ENCODE results near the gene PHYKPL. TPM values are rescaled to one million over a fixed set of nuclear protein-coding genes. Genes with fewer than 3 reads are reported as not detected.

The PHYKPL gene
- total RNA-seq, 1 donor from 2014 or later, result 20.5 TPM

GRCh38 chr5:178278358-178279023, 45.9 kb upstream of the PHYKPL start:
- H4K20me1 ChIP-seq (ENCODE audit: low read depth), result no peaks in the 10 kb centered on the region
- no peaks in the 10 kb centered on the region for H3K36me3 Mint-ChIP-seq
- no peak overlapping the region for H3K4me3 Mint-ChIP-seq
- H2AFZ ChIP-seq (replicated peaks), result no peak overlapping the region
- no peaks in the 10 kb centered on the region for H3K36me3 ChIP-seq
- no peak overlapping the region for H3K4me2 ChIP-seq
- no peak overlapping the region for H3K27ac Mint-ChIP-seq
- peaks cover 5% of the 10 kb centered on the region for H3K27me3 Mint-ChIP-seq (ENCODE audit: insufficient read depth, low read depth)
- no peaks in the 10 kb centered on the region for H3K9me3 ChIP-seq (ENCODE audit: low read depth)
- no peaks in the 10 kb centered on the region for H3K79me2 ChIP-seq (ENCODE audit: low read depth)
- H3F3A ChIP-seq (ENCODE audit: low read depth), result no peaks in the 10 kb centered on the region
- no peaks in the 10 kb centered on the region for H3K4me1 ChIP-seq
- H3K4me3 ChIP-seq, result no peak overlapping the region
- peaks cover 24% of the 10 kb centered on the region for H3K27me3 ChIP-seq
- no peak overlapping the region for H3K9ac ChIP-seq
- H3K4me1 Mint-ChIP-seq, result peaks cover 19% of the 10 kb centered on the region
- peaks cover 13% of the 10 kb centered on the region for H3K9me3 Mint-ChIP-seq
- TF ChIP-seq EZH2phosphoT487 (IDR thresholded peaks at IDR 0.05), result no peak
- no peak for TF ChIP-seq EZH2 (IDR thresholded peaks at IDR 0.05)
- no peak for TF ChIP-seq CTCF (IDR thresholded peaks at IDR 0.05)
- H3K27ac ChIP-seq, result no peak overlapping the region
- DNase-seq (ENCODE audit: low spot score), result no peak

GRCh38 chr5:178277866-178278265, 45.3 kb upstream of the PHYKPL start:
- no peak for TF ChIP-seq EZH2phosphoT487 (IDR thresholded peaks at IDR 0.05)
- H3K4me3 Mint-ChIP-seq, result peak overlapping the region; percentile 6
- peak overlapping the region; percentile 48 for H3K27ac Mint-ChIP-seq

GRCh38 chr5:178277346-178277745, 44.7 kb upstream of the PHYKPL start:
- H3K9me3 Mint-ChIP-seq, result peaks cover 9% of the 10 kb centered on the region
- H3K36me3 ChIP-seq, result no peaks in the 10 kb centered on the region
- no peak for TF ChIP-seq CTCF (IDR thresholded peaks at IDR 0.05)
- no peak for TF ChIP-seq EZH2 (IDR thresholded peaks at IDR 0.05)
- TF ChIP-seq EZH2phosphoT487 (IDR thresholded peaks at IDR 0.05), result no peak
- peaks cover 24% of the 10 kb centered on the region for H3K27me3 ChIP-seq
- H3K4me1 ChIP-seq, result no peaks in the 10 kb centered on the region
- H3K36me3 Mint-ChIP-seq, result no peaks in the 10 kb centered on the region
- H3K9ac ChIP-seq, result no peak overlapping the region
- no peak overlapping the region for H3K4me3 Mint-ChIP-seq
- H3K79me2 ChIP-seq (ENCODE audit: low read depth), result no peaks in the 10 kb centered on the region
- no peak overlapping the region for H3K4me2 ChIP-seq
- no peaks in the 10 kb centered on the region for H3K9me3 ChIP-seq (ENCODE audit: low read depth)
- H3K27ac Mint-ChIP-seq, result no peak overlapping the region
- no peak overlapping the region for H2AFZ ChIP-seq (replicated peaks)
- no peak for DNase-seq (ENCODE audit: low spot score)
- no peak overlapping the region for H3K27ac ChIP-seq
- no peak overlapping the region for H3K4me3 ChIP-seq
- peaks cover 19% of the 10 kb centered on the region for H3K4me1 Mint-ChIP-seq
- no peaks in the 10 kb centered on the region for H3F3A ChIP-seq (ENCODE audit: low read depth)
- peaks cover 5% of the 10 kb centered on the region for H3K27me3 Mint-ChIP-seq (ENCODE audit: insufficient read depth, low read depth)
- H4K20me1 ChIP-seq (ENCODE audit: low read depth), result no peaks in the 10 kb centered on the region

More at GRCh38 chr5:178277866-178278265, 45.3 kb upstream of the PHYKPL start:
- no peaks in the 10 kb centered on the region for H3F3A ChIP-seq (ENCODE audit: low read depth)
- no peak for DNase-seq (ENCODE audit: low spot score)
- H3K79me2 ChIP-seq (ENCODE audit: low read depth), result no peaks in the 10 kb centered on the region
- no peak overlapping the region for H3K27ac ChIP-seq
- Mint-ChIP-seq H3K4me1 (peaks cover 19% of the 10 kb centered on the region), H3K36me3 (no peaks in the 10 kb centered on the region), H3K9me3 (peaks cover 9% of the 10 kb centered on the region), H3K27me3 (ENCODE audit: insufficient read depth, low read depth) (peaks cover 5% of the 10 kb centered on the region)
- peaks cover 24% of the 10 kb centered on the region for H3K27me3 ChIP-seq
- no peak overlapping the region for H2AFZ ChIP-seq (replicated peaks)
- no peak overlapping the region for H3K4me2 ChIP-seq
- H3K36me3 ChIP-seq, result no peaks in the 10 kb centered on the region
- no peaks in the 10 kb centered on the region for H3K4me1 ChIP-seq
- no peak overlapping the region for H3K4me3 ChIP-seq
- no peaks in the 10 kb centered on the region for H4K20me1 ChIP-seq (ENCODE audit: low read depth)
- no peaks in the 10 kb centered on the region for H3K9me3 ChIP-seq (ENCODE audit: low read depth)
- H3K9ac ChIP-seq, result no peak overlapping the region

DNA sequence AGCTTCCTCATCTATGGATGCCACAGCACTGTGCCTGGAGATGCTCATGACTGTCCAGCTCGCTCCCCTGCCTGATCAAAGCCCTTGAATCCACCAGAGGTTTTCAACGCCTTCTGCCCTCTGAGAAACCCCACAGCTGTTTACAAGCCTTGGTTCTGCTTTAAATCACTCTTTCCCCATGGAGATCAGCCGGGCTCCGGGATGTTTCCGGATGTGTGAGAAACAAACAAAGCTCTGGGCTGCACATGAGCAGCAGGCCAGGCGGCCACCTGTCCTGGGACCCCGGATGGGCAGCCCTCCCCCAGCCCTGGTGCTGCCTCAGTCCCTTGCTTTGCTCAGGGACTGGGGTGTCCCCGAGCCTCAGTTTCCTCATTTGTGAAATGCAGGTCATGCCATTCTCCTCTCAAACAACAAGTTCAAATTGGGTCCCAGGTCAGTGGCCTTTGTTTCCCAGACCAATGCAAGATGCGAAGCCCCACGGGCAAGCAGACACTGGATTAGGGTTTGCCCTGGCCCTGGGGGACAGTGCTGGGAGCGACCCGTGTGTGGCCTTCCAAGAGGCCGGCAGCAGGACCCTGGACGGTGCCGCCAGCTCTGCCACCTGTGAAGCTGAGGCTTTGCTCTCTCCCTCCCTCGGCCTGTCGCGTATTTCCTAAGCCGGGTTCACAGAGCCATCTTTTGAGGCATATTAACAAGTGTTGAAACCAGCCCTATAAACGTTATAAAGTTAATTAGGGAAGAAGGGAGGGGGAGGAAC, 42.4 kb upstream of the PHYKPL start:
- Mint-ChIP-seq H3K9me3 (peaks cover 7% of the 10 kb centered on the region), H3K27ac (peak overlapping the region; percentile 57), H3K27me3 (ENCODE audit: insufficient read depth, low read depth) (peaks cover 4% of the 10 kb centered on the region), H3K4me1 (peaks cover 8% of the 10 kb centered on the region), H3K36me3 (no peaks in the 10 kb centered on the region), H3K4me3 (no peak overlapping the region)
- no peak overlapping the region for H3K4me3 ChIP-seq
- no peak overlapping the region for H3K27ac ChIP-seq
- no peak overlapping the region for H2AFZ ChIP-seq (replicated peaks)
- peaks cover 2% of the 10 kb centered on the region for H3K4me1 ChIP-seq
- H3K36me3 ChIP-seq, result no peaks in the 10 kb centered on the region
- peaks cover 13% of the 10 kb centered on the region for H3K27me3 ChIP-seq
- no peaks in the 10 kb centered on the region for H3F3A ChIP-seq (ENCODE audit: low read depth)
- no peaks in the 10 kb centered on the region for H4K20me1 ChIP-seq (ENCODE audit: low read depth)
- TF ChIP-seq EZH2 (IDR thresholded peaks at IDR 0.05) (no peak), CTCF (IDR thresholded peaks at IDR 0.05) (no peak), EZH2phosphoT487 (IDR thresholded peaks at IDR 0.05) (no peak)
- H3K9ac ChIP-seq, result no peak overlapping the region
- no peaks in the 10 kb centered on the region for H3K79me2 ChIP-seq (ENCODE audit: low read depth)
- no peak overlapping the region for H3K4me2 ChIP-seq
- no peak for DNase-seq (ENCODE audit: low spot score)
- H3K9me3 ChIP-seq (ENCODE audit: low read depth), result no peaks in the 10 kb centered on the region
